HG02885 (cell line): ENCODE measurements around the gene LIN28B.
"Not testable (repeated sequence)": the region's sequence is repeated elsewhere in the genome, so short reads cannot be mapped to it uniquely, and the experiment has no call there.

Experiments used
- ATAC-seq: cut with Tn5 transposase; IDR thresholded peaks from one replicate; pipeline ENCODE4 v1.9.1; 2021; ENCODE audit warnings: mild to moderate bottlenecking; ENCODE audit not compliant: unreplicated experiment, poor library complexity

LIN28B gene

DNA sequence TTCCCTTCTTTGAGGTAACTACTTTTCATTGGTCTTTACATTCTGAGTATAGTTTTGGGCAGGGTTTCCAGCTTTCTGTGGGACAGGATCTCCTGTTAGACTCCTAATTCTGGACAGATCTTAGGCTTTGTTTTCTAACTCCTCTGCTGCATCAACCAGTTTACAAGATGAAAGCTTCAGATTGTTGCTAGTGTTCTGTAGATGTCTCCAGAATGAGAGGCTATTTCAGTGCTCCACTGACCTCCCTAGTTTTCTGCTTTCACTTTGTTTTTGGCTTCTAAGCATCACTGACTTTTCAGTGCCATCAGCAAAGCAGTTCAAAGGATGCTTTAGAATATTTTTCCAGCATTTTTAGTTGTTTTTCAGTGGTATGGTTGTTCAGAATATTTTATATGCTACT, 101.4 kb downstream of the LIN28B start:
- no peak for ATAC-seq

GRCh38 chr6:105058846-105059245, 101.9 kb downstream of the LIN28B start:
- ATAC-seq = no peak

GRCh38 chr6:105066233-105066632, 109.3 kb downstream of the LIN28B start:
- ATAC-seq = no peak

DNA sequence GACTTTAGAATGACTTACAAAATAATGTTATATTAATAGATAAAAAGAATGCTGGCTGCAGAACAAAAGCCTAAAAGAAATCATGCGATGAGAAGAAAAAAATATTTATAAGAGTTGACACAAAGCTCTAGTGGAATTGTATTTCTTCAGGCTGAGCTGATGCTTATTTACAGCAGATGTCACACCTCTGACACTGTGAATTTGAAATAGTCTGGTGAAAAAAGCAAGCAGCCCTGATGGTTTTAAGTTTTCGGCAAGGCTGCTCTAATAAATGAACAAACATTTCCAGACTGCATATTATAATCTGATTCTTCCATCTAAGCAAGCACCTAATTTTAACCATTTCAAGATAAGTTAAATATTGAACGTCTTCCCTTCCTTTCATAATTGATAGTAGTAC, 109.9 kb downstream of the LIN28B start:
- no peak for ATAC-seq

GRCh38 chr6:105067329-105067728, 110.4 kb downstream of the LIN28B start:
- ATAC-seq = no peak

- no peak for ATAC-seq
Observed at GRCh38 chr6:105068407-105068806, 111.5 kb downstream of the LIN28B start.

GRCh38 chr6:105069821-105070445, 113.0 kb downstream of the LIN28B start:
- no peak for ATAC-seq

DNA sequence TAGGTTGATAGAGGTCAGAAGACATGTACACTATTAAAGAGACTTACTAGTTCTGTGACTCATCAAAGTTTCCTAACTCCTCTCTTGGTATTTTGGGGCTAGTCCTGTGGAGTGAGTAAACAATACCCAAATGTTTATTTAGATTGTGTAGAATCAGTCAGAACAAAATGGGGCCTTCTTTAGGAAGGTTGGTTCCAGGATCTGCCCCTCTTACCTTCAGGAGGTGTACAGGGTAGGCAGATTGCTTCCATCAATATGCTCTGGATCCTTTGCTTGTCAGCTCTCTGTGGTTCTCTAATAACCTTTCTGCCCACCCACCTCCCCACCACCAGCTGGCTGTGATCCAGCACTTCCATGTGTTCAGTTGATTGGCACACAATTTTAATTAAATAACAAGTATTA, 115.9 kb downstream of the LIN28B start:
- ATAC-seq = no peak

DNA sequence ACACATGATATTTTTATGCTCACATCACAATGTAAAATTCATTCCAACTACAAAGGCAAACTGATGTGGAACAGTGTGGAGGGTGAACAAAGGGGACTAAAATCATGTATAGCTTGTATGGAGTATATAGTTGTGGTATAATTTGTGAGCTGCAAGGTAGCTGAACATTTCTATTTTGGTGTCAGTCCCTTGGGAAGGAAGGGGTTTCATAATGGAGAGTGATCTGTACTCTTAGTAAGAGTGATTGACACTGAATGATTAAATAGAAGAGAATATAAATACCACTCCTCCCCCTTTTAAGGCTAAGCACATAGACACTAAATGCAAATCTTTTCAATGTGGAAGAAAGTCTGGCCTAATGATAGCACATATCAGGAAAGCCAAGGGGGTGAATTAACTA, 118.3 kb downstream of the LIN28B start:
- ATAC-seq = no peak

- not testable (repeated sequence) for ATAC-seq
Observed at GRCh38 chr6:105076418-105076817, 119.5 kb downstream of the LIN28B start.

- ATAC-seq = peak; percentile 67
Observed at GRCh38 chr6:105077596-105078385, 120.9 kb downstream of the LIN28B start.

DNA sequence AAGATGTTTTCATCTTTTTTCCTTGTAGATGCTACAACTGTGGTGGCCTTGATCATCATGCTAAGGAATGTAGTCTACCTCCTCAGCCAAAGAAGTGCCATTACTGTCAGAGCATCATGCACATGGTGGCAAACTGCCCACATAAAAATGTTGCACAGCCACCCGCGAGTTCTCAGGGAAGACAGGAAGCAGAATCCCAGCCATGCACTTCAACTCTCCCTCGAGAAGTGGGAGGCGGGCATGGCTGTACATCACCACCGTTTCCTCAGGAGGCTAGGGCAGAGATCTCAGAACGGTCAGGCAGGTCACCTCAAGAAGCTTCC, 121.4 kb downstream of the LIN28B start:
- ATAC-seq = no peak

DNA sequence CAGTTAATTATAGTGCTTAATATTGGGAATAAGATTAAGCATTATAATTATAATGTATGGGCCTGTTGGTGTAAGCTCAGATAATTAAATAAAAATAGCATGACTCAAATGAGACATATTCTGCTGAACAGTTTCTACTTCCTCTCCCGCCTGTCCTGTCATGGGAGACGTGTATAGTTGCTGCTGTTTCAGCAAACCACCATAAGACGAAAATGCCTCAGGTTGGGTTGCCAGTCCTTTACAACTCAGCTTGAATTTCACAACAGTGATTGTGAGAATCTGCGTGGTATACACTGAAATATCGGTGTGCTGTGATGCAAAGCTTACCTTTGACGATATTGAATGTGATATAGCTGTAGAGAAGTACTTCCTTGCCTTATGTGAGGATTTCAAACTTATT, 123.4 kb downstream of the LIN28B start:
- no peak for ATAC-seq

DNA sequence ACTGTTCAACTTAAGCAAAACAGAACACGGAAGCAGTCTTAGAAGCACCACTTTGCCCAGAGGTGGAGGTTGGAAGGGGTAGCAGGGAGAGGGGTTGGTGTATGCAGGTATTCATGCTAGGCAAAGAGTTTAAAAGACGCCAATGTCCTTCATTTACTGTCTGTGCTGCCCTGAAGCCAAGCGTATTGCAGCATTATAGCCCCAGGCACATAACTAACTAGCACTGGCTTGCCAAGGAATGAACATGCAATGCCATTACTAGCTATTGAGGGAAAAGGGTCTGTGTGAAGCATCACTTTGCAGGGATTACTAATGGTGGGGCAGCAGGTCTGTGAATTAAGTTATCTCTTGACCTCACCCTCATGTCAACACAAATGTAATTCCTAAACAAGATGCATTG, 124.8 kb downstream of the LIN28B start:
- ATAC-seq = not testable (repeated sequence)

DNA sequence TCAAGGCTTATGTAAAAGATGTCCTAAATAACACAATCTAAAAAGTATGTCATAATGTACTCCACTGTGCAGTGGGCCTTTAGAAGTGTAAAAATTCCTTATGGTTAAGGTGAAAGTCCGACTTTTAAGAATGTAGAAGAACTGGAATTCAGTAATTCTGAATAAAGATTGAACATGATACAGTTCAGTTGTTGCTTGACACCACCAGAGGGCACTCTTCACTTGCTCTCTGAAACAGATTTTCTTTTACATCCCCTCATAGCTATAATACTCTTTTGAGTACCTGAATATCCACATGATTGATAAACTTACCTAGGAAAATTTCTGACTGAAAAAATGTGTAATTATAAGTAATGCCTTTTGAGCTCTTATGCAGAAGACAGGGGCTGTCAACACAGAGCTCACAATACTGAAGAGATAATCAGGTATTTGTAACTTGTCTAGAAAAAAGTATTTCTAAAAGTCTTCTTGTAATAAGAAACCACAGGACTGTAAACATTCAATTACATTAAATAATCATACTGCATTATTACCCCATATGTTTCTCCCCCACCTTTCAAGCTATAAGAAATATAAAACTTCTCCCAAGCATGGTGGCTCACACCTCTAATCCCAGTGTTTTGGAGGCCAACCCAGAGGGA, 130.8 kb downstream of the LIN28B start:
- ATAC-seq = peak; percentile 82

- no peak for ATAC-seq
Observed at GRCh38 chr6:105091140-105091829, 134.4 kb downstream of the LIN28B start.

DNA sequence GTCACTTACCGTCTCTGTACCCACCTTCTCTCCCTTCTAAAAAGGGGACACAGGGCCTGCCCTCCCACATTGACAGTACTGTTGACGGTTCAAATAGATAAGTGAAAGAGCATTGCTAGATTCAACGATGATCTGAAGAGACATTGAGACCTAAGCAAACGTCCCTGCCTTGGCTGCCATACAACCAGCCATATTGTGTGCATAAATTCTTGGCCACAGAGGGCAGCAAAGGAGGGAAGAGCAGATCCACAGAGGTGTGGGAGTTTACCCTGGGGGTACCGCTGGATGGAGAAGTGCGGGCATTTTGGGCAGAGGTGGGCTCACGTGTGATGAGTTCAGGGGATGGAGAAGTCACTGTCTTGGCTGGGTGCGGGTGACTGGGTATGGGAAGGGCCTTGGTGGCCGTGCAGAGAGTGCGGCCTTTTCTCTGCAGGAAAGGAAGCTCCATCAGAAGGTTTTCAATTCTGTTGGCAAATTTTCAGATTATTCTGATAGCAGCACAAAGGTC, 137.3 kb downstream of the LIN28B start:
- no peak for ATAC-seq

- ATAC-seq = no peak
Observed at GRCh38 chr6:105095139-105095538, 138.2 kb downstream of the LIN28B start.

- no peak for ATAC-seq
Observed at GRCh38 chr6:105097288-105097687, 140.4 kb downstream of the LIN28B start.

DNA sequence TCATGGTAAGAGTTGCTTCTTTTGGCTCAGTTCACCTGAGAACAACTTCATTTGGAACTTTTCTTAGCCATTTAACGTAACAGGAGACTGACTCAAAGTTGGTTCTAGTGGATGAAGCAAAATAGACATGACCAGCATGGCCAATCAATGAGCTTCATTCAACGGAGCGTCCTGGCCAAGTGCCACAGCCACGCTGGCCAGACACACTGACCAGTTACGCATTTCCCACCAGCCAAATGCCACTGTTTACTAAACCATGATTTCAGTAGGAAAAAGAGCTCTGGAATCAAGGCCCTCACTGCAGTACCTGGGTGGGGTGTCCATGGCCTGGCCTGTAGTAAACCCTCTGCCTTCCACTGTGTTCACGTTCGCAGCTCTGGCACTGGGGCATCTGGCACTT, 142.5 kb downstream of the LIN28B start:
- ATAC-seq = no peak

GRCh38 chr6:105102186-105102585, 145.3 kb downstream of the LIN28B start:
- no peak for ATAC-seq
